Gastroesophageal sphincter (tissue), 4 donors: ENCODE measurements around the gene IGFL2. TPM values are rescaled to one million over a fixed set of nuclear protein-coding genes. Genes with fewer than 3 reads are reported as not detected.

Source experiments
- ATAC-seq: fragments of 150-250 bp; one replicate; pipeline ENCODE4 v1.9.1; 2016; ENCODE audit warnings: mild to moderate bottlenecking, moderate library complexity
- H3K27ac ChIP-seq, 4 donors: fragments of 200-600 bp; sonication (generic) in 3 of 4; 1 replicate in 3 of 4; 2 replicates in 1 of 4; pipeline ENCODE4 v1.5.1; 2016 to 2019
- H3K27me3 ChIP-seq: fragments of 200-600 bp; sonication (generic); one replicate; pipeline ENCODE4 v1.5.1; 2019
- H3K36me3 ChIP-seq, 2 donors: fragments of 200-600 bp; sonication (generic); one replicate each; pipeline ENCODE4 v1.5.1; 2019; ENCODE audit warnings: control low read depth in 1 of 2
- H3K4me1 ChIP-seq, 3 donors: fragments of 200-600 bp; sonication (generic); 1 replicate in 2 of 3; 2 replicates in 1 of 3; pipeline ENCODE4 v1.5.1; 2016 to 2019; ENCODE audit warnings: control low read depth in 2 of 3
- H3K4me3 ChIP-seq, 2 donors: fragments of 200-600 bp; sonication (generic); one replicate each; pipeline ENCODE4 v1.5.1; 2019; ENCODE audit warnings: mild to moderate bottlenecking in 1 of 2, moderate library complexity in 1 of 2
- H3K9me3 ChIP-seq, 3 donors: fragments of 200-600 bp; sonication (generic); one replicate each; pipeline ENCODE4 v1.5.1; 2017 to 2019; ENCODE audit warnings: control low read depth in 2 of 3
- EP300 ChIP-seq: sonication (generic); formaldehyde crosslinking; IDR thresholded peaks from one replicate; pipeline ENCODE4 v1.6.1; 2017; ENCODE audit warnings: antibody characterized with exemption, mild to moderate bottlenecking
- POLR2A ChIP-seq, 2 donors: fragments of 450-650 bp; IDR thresholded peaks; one replicate each; pipeline ENCODE4 v1.6.1; 2017; ENCODE audit warnings: antibody characterized with exemption in 2 of 2, mild to moderate bottlenecking in 2 of 2, moderate library complexity in 1 of 2
- POLR2AphosphoS5 ChIP-seq: sonication (generic); formaldehyde crosslinking; IDR thresholded peaks from one replicate; pipeline ENCODE4 v1.6.1; 2017; ENCODE audit warnings: antibody characterized with exemption
- WGBS, 2 donors: methylation state at CpG; one replicate each; pipeline ENCODE4 v1.1.5; 2018; ENCODE audit warnings: low coverage in 1 of 2; 5-methylcytosine and 5-hydroxymethylcytosine counted together
- total RNA-seq, 4 donors: library from RNA; depleted of rRNA; stranded (reverse); fragments of >200 nt; gene quantifications; one replicate each; pipeline ENCODE4 v1.1.0, GENCODE V29; 2016
- TF ChIP-seq, protein P1 (sequence below), 4 experiments: fragments of 200-600 bp in 2 of 4; fragments of 450-650 bp in 2 of 4; sonication (generic) in 1 of 4; IDR thresholded peaks; one replicate each; pipeline ENCODE4 v1.5.1; 2017 to 2019; ENCODE audit warnings: antibody characterized with exemption in 4 of 4, mild to moderate bottlenecking in 2 of 4, moderate library complexity in 2 of 4

Gene IGFL2
- total RNA-seq, 4 donors from 2014 or later = not detected

DNA sequence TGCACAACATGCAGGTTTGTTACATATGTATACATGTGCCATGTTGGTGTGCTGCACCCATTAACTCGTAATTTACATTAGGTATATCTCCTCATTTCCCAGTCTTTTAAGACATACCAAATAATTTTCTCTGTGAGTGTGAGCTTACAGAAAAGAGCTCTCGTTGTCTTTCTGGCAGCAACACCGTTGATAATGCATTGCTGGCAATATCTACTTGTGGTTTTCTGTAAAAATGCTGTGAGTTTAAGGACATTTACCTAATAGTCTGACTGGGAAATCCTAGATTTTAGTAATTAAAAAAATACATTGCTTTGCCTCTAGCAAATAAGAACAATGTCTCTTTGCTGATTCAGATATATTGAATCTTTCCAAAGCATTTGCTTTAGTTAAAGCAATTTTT is 31.9 kb upstream of the IGFL2 start:
- WGBS, 2 donors = 61 to 72% methylated on average over 3 of the region's 3 CpGs
- no peak for TF ChIP-seq POLR2AphosphoS5
- TF ChIP-seq POLR2A (IDR thresholded peaks at IDR 0.05) = no peak
- TF ChIP-seq, protein P1, sequence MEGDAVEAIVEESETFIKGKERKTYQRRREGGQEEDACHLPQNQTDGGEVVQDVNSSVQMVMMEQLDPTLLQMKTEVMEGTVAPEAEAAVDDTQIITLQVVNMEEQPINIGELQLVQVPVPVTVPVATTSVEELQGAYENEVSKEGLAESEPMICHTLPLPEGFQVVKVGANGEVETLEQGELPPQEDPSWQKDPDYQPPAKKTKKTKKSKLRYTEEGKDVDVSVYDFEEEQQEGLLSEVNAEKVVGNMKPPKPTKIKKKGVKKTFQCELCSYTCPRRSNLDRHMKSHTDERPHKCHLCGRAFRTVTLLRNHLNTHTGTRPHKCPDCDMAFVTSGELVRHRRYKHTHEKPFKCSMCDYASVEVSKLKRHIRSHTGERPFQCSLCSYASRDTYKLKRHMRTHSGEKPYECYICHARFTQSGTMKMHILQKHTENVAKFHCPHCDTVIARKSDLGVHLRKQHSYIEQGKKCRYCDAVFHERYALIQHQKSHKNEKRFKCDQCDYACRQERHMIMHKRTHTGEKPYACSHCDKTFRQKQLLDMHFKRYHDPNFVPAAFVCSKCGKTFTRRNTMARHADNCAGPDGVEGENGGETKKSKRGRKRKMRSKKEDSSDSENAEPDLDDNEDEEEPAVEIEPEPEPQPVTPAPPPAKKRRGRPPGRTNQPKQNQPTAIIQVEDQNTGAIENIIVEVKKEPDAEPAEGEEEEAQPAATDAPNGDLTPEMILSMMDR (IDR thresholded peaks at IDR 0.05) = no peak
- TF ChIP-seq EP300 = no peak
- Histone ChIP-seq H3K27ac (no peak overlapping the region), H3K36me3 (no peaks in the 10 kb centered on the region), H3K4me1 (no peaks in the 10 kb centered on the region), H3K27me3 (peaks cover 70% of the 10 kb centered on the region), H3K9me3 (peaks cover 0 to 7% (median 0%) of the 10 kb centered on the region in 3 donors), H3K4me3 (no peak overlapping the region)
- ATAC-seq = no peak

DNA sequence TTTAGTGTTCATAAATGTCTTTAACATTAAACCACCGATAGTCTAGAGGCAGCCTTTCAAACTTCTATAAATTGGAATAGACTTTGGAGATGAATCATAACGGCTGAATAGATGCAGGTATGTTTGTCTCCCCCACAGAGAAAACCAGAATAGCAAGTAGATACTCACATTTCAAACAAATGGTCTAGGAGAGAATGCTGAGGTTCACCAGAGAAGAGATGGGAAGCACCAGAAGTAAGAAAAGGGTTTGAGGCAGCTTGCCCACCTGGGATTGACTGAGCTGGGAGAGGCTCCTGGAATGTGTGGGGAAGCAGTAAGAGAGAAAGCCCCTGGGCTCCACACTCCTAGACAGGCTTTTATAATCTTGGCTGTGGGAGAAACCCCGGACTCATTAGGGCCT is 29.9 kb upstream of the IGFL2 start:
- TF ChIP-seq, protein P1 (IDR thresholded peaks at IDR 0.05) = no peak
- TF ChIP-seq POLR2A (IDR thresholded peaks at IDR 0.05) (no peak), POLR2AphosphoS5 (no peak), EP300 (no peak)
- 68 to 79% methylated on average over 2 to 3 of the region's 3 CpGs for WGBS, 2 donors
- no peak for ATAC-seq
- no peak overlapping the region for H3K4me3 ChIP-seq
- H3K9me3 ChIP-seq = peaks cover 0 to 7% (median 0%) of the 10 kb centered on the region in 3 donors
- H3K27me3 ChIP-seq = peaks cover 54% of the 10 kb centered on the region
- H3K4me1 ChIP-seq = no peaks in the 10 kb centered on the region
- no peak overlapping the region for H3K27ac ChIP-seq
- no peaks in the 10 kb centered on the region for H3K36me3 ChIP-seq

DNA sequence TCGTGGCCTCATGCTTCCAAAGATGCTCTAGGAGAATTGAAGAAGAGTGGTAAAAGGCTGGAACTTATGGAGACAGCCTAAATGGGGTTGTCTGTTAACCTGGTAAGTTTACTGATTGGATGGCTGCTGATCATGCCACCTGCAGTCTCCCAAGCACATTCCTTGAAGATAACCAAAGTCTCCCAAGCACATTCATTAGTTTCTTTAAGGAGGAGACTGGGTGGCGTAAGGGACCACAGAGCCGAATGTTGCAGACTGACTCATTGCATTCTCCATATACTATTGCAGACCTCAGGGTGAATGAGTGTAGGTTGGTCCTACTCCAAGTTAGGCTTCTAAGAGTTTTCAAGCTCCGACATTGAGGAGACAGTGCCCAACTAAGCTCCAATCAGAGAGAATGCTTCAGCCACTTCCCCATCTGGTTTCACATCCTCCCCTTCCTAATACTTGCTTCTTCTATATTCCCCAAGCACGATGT is 23.4 kb upstream of the IGFL2 start, which contains the start of gene IGFL3:
TSS of gene IGFL3 (minus strand) at position 51 of the 478 bp plus-strand sequence. CDS start at position 12, 39 bp downstream.
- ATAC-seq = no peak
- WGBS, 2 donors = 84 to 89% methylated on average over 3 to 4 of the region's 5 CpGs
- no peak within 1 kb of the TSS for H3K27ac ChIP-seq
- peaks cover 39% of the 10 kb centered on the region for H3K27me3 ChIP-seq
- H3K4me3 ChIP-seq = no peak within 1 kb of the TSS
- peaks cover 0 to 5% (median 0%) of the 10 kb centered on the region in 3 donors for H3K9me3 ChIP-seq
- no peaks in the 10 kb centered on the region for H3K36me3 ChIP-seq
- no peak for TF ChIP-seq POLR2A (IDR thresholded peaks at IDR 0.05)
- TF ChIP-seq, protein P1 (IDR thresholded peaks at IDR 0.05) = no peak
- no peak for TF ChIP-seq EP300
- no peak for TF ChIP-seq POLR2AphosphoS5
- no peaks in the 10 kb centered on the region for H3K4me1 ChIP-seq

DNA sequence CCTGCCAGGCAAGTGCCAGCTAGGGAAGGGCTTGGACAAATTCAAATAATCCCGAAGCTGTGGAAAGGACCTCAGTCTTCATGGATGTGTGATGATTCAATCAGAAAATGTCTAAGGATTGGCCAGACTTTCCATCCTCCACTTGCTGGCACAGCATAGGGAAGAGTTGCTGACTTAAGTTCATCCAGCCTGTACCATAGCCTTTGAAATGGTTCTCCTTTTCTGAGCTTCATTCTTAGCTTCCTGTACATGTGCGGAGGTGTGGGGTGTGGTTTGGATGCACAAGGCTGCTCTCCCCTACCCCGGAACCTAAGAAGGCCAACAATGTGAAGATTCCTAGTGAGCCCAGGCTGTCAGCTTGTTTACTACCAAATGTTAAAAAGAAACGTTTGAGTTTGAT is 22.6 kb upstream of the IGFL2 start:
- Histone ChIP-seq H3K4me3 (no peak overlapping the region), H3K9me3 (no peaks in the 10 kb centered on the region), H3K36me3 (no peaks in the 10 kb centered on the region), H3K27me3 (peaks cover 31% of the 10 kb centered on the region), H3K4me1 (no peaks in the 10 kb centered on the region), H3K27ac (no peak overlapping the region)
- TF ChIP-seq POLR2A (IDR thresholded peaks at IDR 0.05) (no peak), EP300 (no peak), POLR2AphosphoS5 (no peak)
- TF ChIP-seq, protein P1 (IDR thresholded peaks at IDR 0.05) = no peak
- ATAC-seq = no peak
- WGBS, 2 donors = 10 to 71% methylated on average over 1 to 4 of the region's 4 CpGs

DNA sequence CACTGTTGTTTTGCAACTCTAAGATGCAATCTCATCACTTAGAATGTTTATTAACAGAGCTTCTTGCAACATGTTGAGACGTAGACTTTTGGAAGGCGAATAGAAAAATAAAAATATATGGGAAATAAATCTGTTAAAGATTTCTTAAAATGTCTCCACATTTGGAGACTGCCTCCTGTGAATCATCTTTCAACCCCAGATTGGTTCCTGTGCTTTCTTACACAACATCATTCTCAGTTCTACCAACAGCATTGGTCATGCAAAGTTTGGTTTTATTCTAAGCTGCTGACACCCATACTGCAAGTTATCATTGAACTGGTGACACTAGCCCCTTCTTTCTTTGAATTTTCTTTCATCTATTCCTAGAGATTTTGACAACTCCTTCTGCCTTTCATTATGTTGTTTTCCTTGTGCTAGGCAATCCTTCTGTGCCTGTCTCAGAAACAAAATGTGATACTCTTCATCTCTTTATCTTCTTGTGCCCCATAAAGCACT is 21.9 kb upstream of the IGFL2 start:
- peaks cover 26% of the 10 kb centered on the region for H3K27me3 ChIP-seq
- TF ChIP-seq, protein P1 (IDR thresholded peaks at IDR 0.05) = no peak
- no peak for TF ChIP-seq POLR2A (IDR thresholded peaks at IDR 0.05)
- TF ChIP-seq EP300 = no peak
- no peak overlapping the region for H3K4me3 ChIP-seq
- no peak for ATAC-seq
- no peaks in the 10 kb centered on the region for H3K9me3 ChIP-seq
- no peak overlapping the region for H3K27ac ChIP-seq
- H3K4me1 ChIP-seq = no peaks in the 10 kb centered on the region
- no peaks in the 10 kb centered on the region for H3K36me3 ChIP-seq
- WGBS, 2 donors = 70 to 74% methylated on average over 2 of the region's 2 CpGs
